ENCODE data around the gene TLK2. TPM values are rescaled to one million over a fixed set of nuclear protein-coding genes. Genes with fewer than 3 reads are reported as not detected.

TLK2 gene
- total RNA-seq, 4 donors from 2014 or later, result 35.2 to 49.2 (median 43.6) TPM

GRCh38 chr17:62657690-62658089 is 179.1 kb downstream of the TLK2 start:
- TF ChIP-seq CTCF (IDR thresholded peaks at IDR 0.05; ENCODE audit: low read depth), result no peak

DNA sequence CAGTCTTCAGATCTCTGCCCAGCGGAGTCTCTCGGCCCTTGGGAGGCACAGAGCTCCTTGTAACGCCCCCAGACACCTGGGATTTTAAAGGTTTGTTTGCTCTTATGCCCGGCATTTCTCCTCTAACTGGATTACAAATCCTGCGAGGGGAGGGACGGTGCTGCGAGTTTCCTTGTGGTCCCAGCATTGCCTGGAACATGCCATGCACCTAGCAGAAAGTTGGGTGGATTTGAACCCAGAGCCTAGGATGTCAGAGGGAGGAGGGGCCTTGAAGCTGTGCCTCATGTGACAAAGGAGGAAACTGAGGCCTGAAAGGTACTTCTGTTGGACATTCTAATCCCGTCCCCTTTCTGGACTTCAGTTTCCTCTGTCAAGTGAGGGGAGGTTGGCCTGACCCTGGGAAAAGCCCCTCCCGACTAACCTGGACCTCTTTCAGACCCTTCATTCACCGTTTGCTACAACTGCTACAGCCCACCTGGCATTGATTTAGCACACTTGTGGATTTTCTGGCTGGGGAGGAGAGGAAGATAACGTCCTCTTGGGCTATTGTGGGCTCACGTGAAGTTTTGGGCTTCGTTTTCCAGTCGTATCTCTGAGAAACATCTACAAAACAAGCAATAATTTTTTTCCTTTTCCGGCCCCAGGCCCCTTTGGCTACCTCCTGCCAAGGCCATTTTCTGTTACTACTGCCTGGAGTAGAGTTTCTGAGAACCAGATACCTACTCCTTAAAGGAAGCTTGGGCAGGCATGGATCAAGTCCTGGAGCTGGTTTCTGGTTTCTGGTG is 179.7 kb downstream of the TLK2 start:
- TF ChIP-seq CTCF (IDR thresholded peaks at IDR 0.05; ENCODE audit: low read depth), result no peak

DNA sequence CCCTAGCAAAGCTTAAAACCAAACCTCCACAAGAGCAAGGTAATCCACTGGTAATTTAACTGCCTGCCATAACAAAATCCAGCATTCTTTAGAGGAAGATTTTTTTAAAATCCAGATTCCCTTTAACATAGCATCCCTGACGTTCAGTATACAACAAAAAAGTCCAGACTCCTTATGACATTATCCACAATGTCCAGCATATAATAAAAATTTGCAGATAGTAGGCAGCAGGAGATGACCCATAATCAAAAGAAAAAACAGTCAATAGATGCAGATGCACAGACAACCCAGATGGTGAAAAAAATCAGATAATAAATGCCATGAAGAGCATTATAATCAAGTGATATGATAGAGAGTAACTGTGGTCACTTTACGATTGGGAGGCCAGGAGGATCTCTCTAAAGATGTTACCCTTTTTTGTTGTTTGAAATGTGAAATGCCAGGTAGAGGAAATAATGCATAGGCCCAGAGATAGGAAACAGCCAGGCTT is 182.0 kb downstream of the TLK2 start:
- no peak for TF ChIP-seq CTCF (IDR thresholded peaks at IDR 0.05; ENCODE audit: low read depth)

GRCh38 chr17:62661337-62661736 is 182.7 kb downstream of the TLK2 start:
- TF ChIP-seq CTCF (IDR thresholded peaks at IDR 0.05; ENCODE audit: low read depth), result no peak

GRCh38 chr17:62662855-62663254 is 184.2 kb downstream of the TLK2 start:
- no peak for TF ChIP-seq CTCF (IDR thresholded peaks at IDR 0.05; ENCODE audit: low read depth)

Small RNA genes lying within 50 kb of the gene (small RNA-seq; reads per million reads assigned to genes)
- 0.49 reads per million for gene RF00019

Other genes starting within 250 kb of the TLK2 start
- not detected for gene EFCAB3, start 98.3 kb upstream of the TLK2 start, total RNA-seq
- gene METTL2A, start 54.9 kb upstream of the TLK2 start, total RNA-seq, result 10 to 100 TPM in 3 of 4 donors, 1 to 10 TPM in 1; 8.5 to 21.5 (median 11.4) TPM
- gene MRC2, start 148.8 kb downstream of the TLK2 start, total RNA-seq, result 10 to 100 TPM; 10.6 to 40.5 (median 21.6) TPM

Data from subcutaneous adipose tissue (tissue), 4 donors.